Measurements from ENCODE around the gene MOGAT1. TPM values are rescaled to one million over a fixed set of nuclear protein-coding genes. Genes with fewer than 3 reads are reported as not detected.

The MOGAT1 gene
- total and polyA plus RNA-seq, 3 donors from 2014 or later: not detected

- H3K9me3 ChIP-seq: no peaks in the 10 kb centered on the region
- no peaks in the 10 kb centered on the region for H3K27me3 ChIP-seq
- no peak overlapping the region for H3K27ac ChIP-seq
- no peak for DNase-seq
- H3K4me1 ChIP-seq: peaks cover 25% of the 10 kb centered on the region
- H3K36me3 ChIP-seq (ENCODE audit: low read depth, missing control alignments): no peaks in the 10 kb centered on the region
- intact Hi-C loops (cut with DNase I; ENCODE audit: low total_unique reads): no loop called here
- 74 to 81% methylated on average over 3 of the region's 3 CpGs for WGBS, 2 donors
- H3K4me3 ChIP-seq: no peak overlapping the region
- TF ChIP-seq POLR2A (IDR thresholded peaks at IDR 0.05): no peak
- TF ChIP-seq, protein P1, sequence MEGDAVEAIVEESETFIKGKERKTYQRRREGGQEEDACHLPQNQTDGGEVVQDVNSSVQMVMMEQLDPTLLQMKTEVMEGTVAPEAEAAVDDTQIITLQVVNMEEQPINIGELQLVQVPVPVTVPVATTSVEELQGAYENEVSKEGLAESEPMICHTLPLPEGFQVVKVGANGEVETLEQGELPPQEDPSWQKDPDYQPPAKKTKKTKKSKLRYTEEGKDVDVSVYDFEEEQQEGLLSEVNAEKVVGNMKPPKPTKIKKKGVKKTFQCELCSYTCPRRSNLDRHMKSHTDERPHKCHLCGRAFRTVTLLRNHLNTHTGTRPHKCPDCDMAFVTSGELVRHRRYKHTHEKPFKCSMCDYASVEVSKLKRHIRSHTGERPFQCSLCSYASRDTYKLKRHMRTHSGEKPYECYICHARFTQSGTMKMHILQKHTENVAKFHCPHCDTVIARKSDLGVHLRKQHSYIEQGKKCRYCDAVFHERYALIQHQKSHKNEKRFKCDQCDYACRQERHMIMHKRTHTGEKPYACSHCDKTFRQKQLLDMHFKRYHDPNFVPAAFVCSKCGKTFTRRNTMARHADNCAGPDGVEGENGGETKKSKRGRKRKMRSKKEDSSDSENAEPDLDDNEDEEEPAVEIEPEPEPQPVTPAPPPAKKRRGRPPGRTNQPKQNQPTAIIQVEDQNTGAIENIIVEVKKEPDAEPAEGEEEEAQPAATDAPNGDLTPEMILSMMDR (IDR thresholded peaks at IDR 0.05): no peak
These were observed 84.9 kb downstream of the MOGAT1 start for GRCh38 chr2:222756362-222756831.

DNA sequence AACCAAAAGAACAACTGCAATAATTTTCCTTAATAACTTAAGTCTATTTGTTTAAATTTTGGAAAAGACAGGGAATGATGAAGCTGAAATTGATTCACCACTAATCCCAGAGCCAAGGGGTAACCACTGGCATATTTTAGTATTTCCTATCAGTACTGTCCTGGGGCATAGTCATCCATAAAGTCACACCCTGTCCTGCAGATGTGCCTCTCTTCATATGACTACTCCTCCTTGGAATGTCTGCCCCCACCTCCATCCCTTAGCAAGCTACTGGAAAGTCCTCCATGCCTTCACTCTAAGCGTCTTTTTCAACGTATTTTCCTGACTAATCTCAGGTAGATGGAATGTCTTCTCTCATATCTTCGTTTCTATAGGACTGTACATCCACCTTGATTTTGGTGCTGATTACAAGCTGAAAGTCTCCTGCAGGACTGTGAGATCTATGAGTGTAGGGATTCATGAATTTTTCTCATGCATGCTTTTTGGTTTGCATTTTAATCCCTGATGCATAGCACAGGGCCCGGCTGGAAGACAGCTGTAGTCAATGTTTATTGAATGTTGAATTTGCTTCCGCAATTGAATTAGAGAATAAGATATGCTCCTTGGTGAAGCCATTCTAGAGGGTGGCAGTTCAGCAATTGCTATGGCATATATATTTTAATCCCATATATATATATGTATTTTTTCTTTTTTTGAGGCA is 85.6 kb downstream of the MOGAT1 start:
- intact Hi-C loops (cut with DNase I; ENCODE audit: low total_unique reads): no loop called here
- no peaks in the 10 kb centered on the region for H3K36me3 ChIP-seq (ENCODE audit: low read depth, missing control alignments)
- peaks cover 22% of the 10 kb centered on the region for H3K4me1 ChIP-seq
- no peak for TF ChIP-seq POLR2A (IDR thresholded peaks at IDR 0.05)
- TF ChIP-seq, protein P1 (IDR thresholded peaks at IDR 0.05): no peak
- H3K27ac ChIP-seq: no peak overlapping the region
- no peaks in the 10 kb centered on the region for H3K27me3 ChIP-seq
- no peaks in the 10 kb centered on the region for H3K9me3 ChIP-seq
- WGBS, 2 donors: 77% methylated on average over 5 of the region's 5 CpGs
- H3K4me3 ChIP-seq: no peak overlapping the region
- no peak for DNase-seq

Other genes with a start within 250 kb of the MOGAT1 start
- gene SGPP2, start 247.1 kb upstream of the MOGAT1 start, total RNA-seq: 1 to 10 TPM; 3.0 to 3.1 TPM
- 5.9 TPM for gene SGPP2, start 247.1 kb upstream of the MOGAT1 start, polyA plus RNA-seq (ENCODE audit: insufficient read depth, low read depth, low replicate concordance)
- 10 to 100 TPM; 14.1 to 22.8 TPM for gene FARSB, start 15.6 kb upstream of the MOGAT1 start, total RNA-seq
- 35.0 TPM for gene FARSB, start 15.6 kb upstream of the MOGAT1 start, polyA plus RNA-seq (ENCODE audit: insufficient read depth, low read depth, low replicate concordance)
- 10 to 100 TPM; 87.4 to 96.6 TPM for gene ACSL3, start 189.4 kb downstream of the MOGAT1 start, total RNA-seq
- gene ACSL3, start 189.4 kb downstream of the MOGAT1 start, polyA plus RNA-seq (ENCODE audit: insufficient read depth, low read depth, low replicate concordance): 66.7 TPM